ENCODE results near the gene OTOG.

OTOG gene

GRCh38 chr11:17543041-17543440 lies 4.0 kb upstream of the OTOG start:
- no peak for DNase-seq

- DNase-seq = no peak
These were observed 3.4 kb upstream of the OTOG start for GRCh38 chr11:17543574-17544180.

GRCh38 chr11:17544181-17544622 lies 2.9 kb upstream of the OTOG start, which contains the start of gene USH1C:
Gene USH1C, minus strand, starts transcription at chr11:17544416. Its CDS starts 109 bp downstream, at chr11:17544307.
- no peak for DNase-seq

GRCh38 chr11:17546240-17546639 lies 819 bp upstream of the OTOG start:
- no peak for DNase-seq

- no peak for DNase-seq
These were observed 873 bp downstream of the OTOG start for GRCh38 chr11:17547932-17548331.

- no peak for DNase-seq
These were observed 1.4 kb downstream of the OTOG start for GRCh38 chr11:17548444-17548843.

GRCh38 chr11:17550450-17551346 lies 3.6 kb downstream of the OTOG start:
- no peak for DNase-seq

GRCh38 chr11:17551347-17552040 lies 4.4 kb downstream of the OTOG start:
- no peak for DNase-seq

GRCh38 chr11:17552041-17552355 lies 4.9 kb downstream of the OTOG start:
- DNase-seq = no peak

- DNase-seq = no peak
These were observed 5.6 kb downstream of the OTOG start for GRCh38 chr11:17552392-17553248.

GRCh38 chr11:17553249-17553546 lies 6.1 kb downstream of the OTOG start:
- DNase-seq = no peak

- DNase-seq = no peak
These were observed 7.4 kb downstream of the OTOG start for GRCh38 chr11:17554487-17554886.

GRCh38 chr11:17556999-17557398 lies 9.9 kb downstream of the OTOG start:
- DNase-seq = no peak

GRCh38 chr11:17558025-17558780 lies 11.1 kb downstream of the OTOG start:
- no peak for DNase-seq

GRCh38 chr11:17558916-17559315 lies 11.9 kb downstream of the OTOG start:
- no peak for DNase-seq

- DNase-seq = no peak
These were observed 12.5 kb downstream of the OTOG start for GRCh38 chr11:17559341-17560087.

- no peak for DNase-seq
These were observed 13.4 kb downstream of the OTOG start for GRCh38 chr11:17560281-17561110.

GRCh38 chr11:17561111-17561415 lies 14.0 kb downstream of the OTOG start:
- no peak for DNase-seq

- no peak for DNase-seq
These were observed 14.5 kb downstream of the OTOG start for GRCh38 chr11:17561526-17561925.

GRCh38 chr11:17563231-17563646 lies 16.2 kb downstream of the OTOG start:
- no peak for DNase-seq
